Uterus (tissue), 2 donors: ENCODE data around the gene MEX3D.

Source experiments
- CTCF ChIP-seq, 4 experiments: fragments of 200-600 bp in 2 of 4; fragments of 450-650 bp in 2 of 4; sonication (generic) in 2 of 4; IDR thresholded peaks; one replicate each; pipeline ENCODE4 v1.5.1; 2016 to 2019; ENCODE audit warnings: antibody characterized with exemption in 4 of 4, mild to moderate bottlenecking in 2 of 4, moderate library complexity in 1 of 4
- POLR2A ChIP-seq, 2 donors: fragments of 450-650 bp; IDR thresholded peaks; one replicate each; pipeline ENCODE4 v1.6.1; 2016; ENCODE audit warnings: antibody characterized with exemption in 2 of 2, mild to moderate bottlenecking in 1 of 2, moderate library complexity in 1 of 2

- TF ChIP-seq POLR2A (IDR thresholded peaks at IDR 0.05) (no peak), CTCF (IDR thresholded peaks at IDR 0.05) (no peak)
These were observed 40.4 kb upstream of the MEX3D start for GRCh38 chr19:1608359-1609102.
